ENCODE data around the gene ZNF560. TPM values are rescaled to one million over a fixed set of nuclear protein-coding genes. Genes with fewer than 3 reads are reported as not detected.

The ZNF560 gene
- total and polyA plus RNA-seq, 2 of the 13 experiments (the other 11 are each of a cell fraction or from before 2014, with no cell fraction given): not detected

DNA sequence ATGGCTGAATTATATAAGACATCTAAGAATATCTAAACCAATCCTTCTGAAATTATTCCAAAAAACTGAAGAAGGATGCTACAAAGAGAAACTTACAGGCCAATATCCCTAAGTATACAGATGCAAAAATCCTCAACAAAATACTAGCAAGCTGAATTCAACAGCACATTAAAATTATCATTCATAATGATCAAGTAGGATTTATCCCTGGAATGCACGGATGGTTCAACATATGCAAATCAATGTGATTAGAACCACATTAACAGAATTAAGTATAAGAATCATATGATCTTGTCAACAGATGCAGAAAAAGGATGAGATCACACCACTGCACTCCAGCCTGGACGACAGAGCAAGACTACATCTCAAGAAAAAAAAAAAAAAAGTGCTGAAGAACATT lies 13.3 kb downstream of the ZNF560 start (continued):
- TF ChIP-seq, protein P1, sequence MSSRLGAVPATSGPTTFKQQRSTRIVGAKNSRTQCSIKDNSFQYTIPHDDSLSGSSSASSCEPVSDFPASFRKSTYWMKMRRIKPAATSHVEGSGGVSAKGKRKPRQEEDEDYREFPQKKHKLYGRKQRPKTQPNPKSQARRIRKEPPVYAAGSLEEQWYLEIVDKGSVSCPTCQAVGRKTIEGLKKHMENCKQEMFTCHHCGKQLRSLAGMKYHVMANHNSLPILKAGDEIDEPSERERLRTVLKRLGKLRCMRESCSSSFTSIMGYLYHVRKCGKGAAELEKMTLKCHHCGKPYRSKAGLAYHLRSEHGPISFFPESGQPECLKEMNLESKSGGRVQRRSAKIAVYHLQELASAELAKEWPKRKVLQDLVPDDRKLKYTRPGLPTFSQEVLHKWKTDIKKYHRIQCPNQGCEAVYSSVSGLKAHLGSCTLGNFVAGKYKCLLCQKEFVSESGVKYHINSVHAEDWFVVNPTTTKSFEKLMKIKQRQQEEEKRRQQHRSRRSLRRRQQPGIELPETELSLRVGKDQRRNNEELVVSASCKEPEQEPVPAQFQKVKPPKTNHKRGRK (CRISPR knock-in tag; IDR thresholded peaks at IDR 0.05): no peak
- TF ChIP-seq ZMAT3 (CRISPR knock-in tag; conservative IDR thresholded peaks at IDR 0.05) (no peak), RBFOX2 (IDR thresholded peaks at IDR 0.05; ENCODE audit: low read depth, low read length) (no peak), FOXC1 (CRISPR knock-in tag; IDR thresholded peaks at IDR 0.05; ENCODE audit: borderline replicate concordance) (no peak), XBP1 (CRISPR knock-in tag; IDR thresholded peaks at IDR 0.05) (no peak), ZSCAN20 (CRISPR knock-in tag; IDR thresholded peaks at IDR 0.05; ENCODE audit: borderline replicate concordance) (no peak), ZNF30 (CRISPR knock-in tag; IDR thresholded peaks at IDR 0.05) (no peak)
- TF ChIP-seq, protein P2, sequence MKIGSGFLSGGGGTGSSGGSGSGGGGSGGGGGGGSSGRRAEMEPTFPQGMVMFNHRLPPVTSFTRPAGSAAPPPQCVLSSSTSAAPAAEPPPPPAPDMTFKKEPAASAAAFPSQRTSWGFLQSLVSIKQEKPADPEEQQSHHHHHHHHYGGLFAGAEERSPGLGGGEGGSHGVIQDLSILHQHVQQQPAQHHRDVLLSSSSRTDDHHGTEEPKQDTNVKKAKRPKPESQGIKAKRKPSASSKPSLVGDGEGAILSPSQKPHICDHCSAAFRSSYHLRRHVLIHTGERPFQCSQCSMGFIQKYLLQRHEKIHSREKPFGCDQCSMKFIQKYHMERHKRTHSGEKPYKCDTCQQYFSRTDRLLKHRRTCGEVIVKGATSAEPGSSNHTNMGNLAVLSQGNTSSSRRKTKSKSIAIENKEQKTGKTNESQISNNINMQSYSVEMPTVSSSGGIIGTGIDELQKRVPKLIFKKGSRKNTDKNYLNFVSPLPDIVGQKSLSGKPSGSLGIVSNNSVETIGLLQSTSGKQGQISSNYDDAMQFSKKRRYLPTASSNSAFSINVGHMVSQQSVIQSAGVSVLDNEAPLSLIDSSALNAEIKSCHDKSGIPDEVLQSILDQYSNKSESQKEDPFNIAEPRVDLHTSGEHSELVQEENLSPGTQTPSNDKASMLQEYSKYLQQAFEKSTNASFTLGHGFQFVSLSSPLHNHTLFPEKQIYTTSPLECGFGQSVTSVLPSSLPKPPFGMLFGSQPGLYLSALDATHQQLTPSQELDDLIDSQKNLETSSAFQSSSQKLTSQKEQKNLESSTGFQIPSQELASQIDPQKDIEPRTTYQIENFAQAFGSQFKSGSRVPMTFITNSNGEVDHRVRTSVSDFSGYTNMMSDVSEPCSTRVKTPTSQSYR (CRISPR knock-in tag; IDR thresholded peaks at IDR 0.05; ENCODE audit: borderline replicate concordance): no peak
- TF ChIP-seq, protein P3, sequence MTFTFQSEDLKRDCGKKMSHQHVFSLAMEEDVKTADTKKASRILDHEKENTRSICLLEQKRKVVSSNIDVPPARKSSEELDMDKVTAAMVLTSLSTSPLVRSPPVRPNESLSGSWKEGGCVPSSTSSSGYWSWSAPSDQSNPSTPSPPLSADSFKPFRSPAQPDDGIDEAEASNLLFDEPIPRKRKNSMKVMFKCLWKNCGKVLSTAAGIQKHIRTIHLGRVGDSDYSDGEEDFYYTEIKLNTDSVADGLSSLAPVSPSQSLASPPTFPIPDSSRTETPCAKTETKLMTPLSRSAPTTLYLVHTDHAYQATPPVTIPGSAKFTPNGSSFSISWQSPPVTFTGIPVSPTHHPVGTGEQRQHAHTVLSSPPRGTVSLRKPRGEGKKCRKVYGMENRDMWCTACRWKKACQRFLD (CRISPR knock-in tag; IDR thresholded peaks at IDR 0.05; ENCODE audit: borderline replicate concordance): no peak
